ENCODE data around the gene PNPT1. TPM values are rescaled to one million over a fixed set of nuclear protein-coding genes. Genes with fewer than 3 reads are reported as not detected.

Gene PNPT1
- total and polyA plus RNA-seq, 9 of the 15 experiments (the other 6 are each of a cell fraction or from before 2014, with no cell fraction given): 46.5 to 104 (median 62.7) TPM

GRCh38 chr2:55693181-55694125 lies at the start of gene PNPT1 (continued):
- no peak for TF ChIP-seq RBM39 (optimal IDR thresholded peaks at IDR 0.05; ENCODE audit: low read depth, low read length)
- TF ChIP-seq STAT5A (IDR thresholded peaks at IDR 0.05; ENCODE audit: borderline replicate concordance, low read length): no peak
- TF ChIP-seq MAZ (CRISPR knock-in tag; conservative IDR thresholded peaks at IDR 0.05 in 1 of 2, IDR thresholded peaks at IDR 0.05 in 1 of 2): peak in 1 of 2 experiments; percentile 60; a peak in 2 of 4 replicates
- TF ChIP-seq ZNF398 (CRISPR knock-in tag; IDR thresholded peaks at IDR 0.05): no peak
- TF ChIP-seq MAFG (tag; conservative IDR thresholded peaks at IDR 0.05): no peak
- TF ChIP-seq C11orf30 (IDR thresholded peaks at IDR 0.05; ENCODE audit: low read depth): peak; percentile 88
- TF ChIP-seq POLR2AphosphoS5 (IDR thresholded peaks at IDR 0.05; ENCODE audit: control insufficient read depth, insufficient read depth, low read depth, low read length): peak; percentile 85
- no peak for TF ChIP-seq YBX1 (IDR thresholded peaks at IDR 0.05)
- no peak for TF ChIP-seq MCM5 (IDR thresholded peaks at IDR 0.05; ENCODE audit: low read depth)
- no peak for TF ChIP-seq EGR1 (conservative IDR thresholded peaks at IDR 0.05)
- no peak for TF ChIP-seq ZNF695 (CRISPR knock-in tag; IDR thresholded peaks at IDR 0.05)
- peak; percentile 49; the same call in 1 of the 2 replicates for TF ChIP-seq ETV5 (CRISPR knock-in tag; IDR thresholded peaks at IDR 0.05; ENCODE audit: low read depth)
- TF ChIP-seq NR3C1 (CRISPR knock-in tag; IDR thresholded peaks at IDR 0.05): no peak
- TF ChIP-seq ZBTB40 (IDR thresholded peaks at IDR 0.05): peak; percentile 73
- TF ChIP-seq ZBTB40 (CRISPR knock-in tag; IDR thresholded peaks at IDR 0.05): no peak; the same call in 1 of the 2 replicates
- no peak for TF ChIP-seq ZBTB8A (IDR thresholded peaks at IDR 0.05; ENCODE audit: partially characterized antibody)
- TF ChIP-seq TEAD4 (IDR thresholded peaks at IDR 0.05; ENCODE audit: low read length): no peak
- no peak for TF ChIP-seq TEAD4 (CRISPR knock-in tag; IDR thresholded peaks at IDR 0.05; ENCODE audit: borderline replicate concordance)

All from K562 (cell line).